Endothelial cell of umbilical vein (primary cell): ENCODE measurements around the gene METTL18. TPM values are rescaled to one million over a fixed set of nuclear protein-coding genes. Genes with fewer than 3 reads are reported as not detected.

Experiments
- BruUV-seq: library from RNA; stranded (reverse); fragments of 400-500 nt; replicated peaks from 2 replicates; lab custom pipeline; 2021; lab: Mats Ljungman, UMichigan
- CTCF ChIA-PET: fragments of 300-600, 350-600 bp; sonication (Branson Sonifier 250); formaldehyde crosslinking; loops from one replicate; lab custom pipeline; 2021; ENCODE audit warnings: antibody characterized with exemption, inconsistent platforms; lab: Charles Lee
- POLR2A ChIA-PET: fragments of 300-600, 350-600 bp; sonication (Branson Sonifier 250); formaldehyde crosslinking; loops from one replicate; lab custom pipeline; 2021; ENCODE audit warnings: antibody characterized with exemption, inconsistent platforms; lab: Charles Lee
- DNase-seq: peaks from one replicate; pipeline ENCODE4 v3.0.0-alpha.2; 2011; ENCODE audit warnings: low read depth, low spot score
- FAIRE-seq: peaks from 2 replicates; lab custom pipeline; 2011; peaks lifted over from hg19 to GRCh38; lab: Jason Lieb, UNC
- H2AFZ ChIP-seq: 2 replicates; pipeline ENCODE4 v1.6.0; 2012; ENCODE audit warnings: low read depth, low read length, control low read depth, inconsistent platforms
- H3K27ac ChIP-seq: 2 replicates; pipeline ENCODE4 v1.5.1; 2011; ENCODE audit warnings: low read depth, mild to moderate bottlenecking, control low read depth, low read length, moderate library complexity; ENCODE audit not compliant: insufficient read depth
- H3K27me3 ChIP-seq, 2 experiments: 2 replicates each; pipeline versions ENCODE4 v1.6.0 to v1.6.1; 2011; ENCODE audit warnings: low read length in 2 of 2, mixed read lengths in 1 of 2; ENCODE audit not compliant: control insufficient read depth in 2 of 2, insufficient read depth in 2 of 2
- H3K36me3 ChIP-seq, 2 experiments: 2 replicates in 1 of 2; 3 replicates in 1 of 2; pipeline ENCODE4 v1.5.1; 2011; ENCODE audit warnings: low read length in 2 of 2, mild to moderate bottlenecking in 1 of 2, moderate library complexity in 1 of 2; ENCODE audit not compliant: control insufficient read depth in 2 of 2, insufficient read depth in 2 of 2; ENCODE audit errors: extremely low read depth in 1 of 2
- H3K4me1 ChIP-seq: 3 replicates; pipeline ENCODE4 v1.5.1; 2011; ENCODE audit warnings: mild to moderate bottlenecking, low read length; ENCODE audit not compliant: control insufficient read depth, insufficient read depth; ENCODE audit errors: extremely low read depth
- H3K4me2 ChIP-seq: 2 replicates; pipeline ENCODE4 v1.6.1; 2011; ENCODE audit warnings: low read length, control low read depth, mixed read lengths; ENCODE audit not compliant: insufficient read depth
- H3K4me3 ChIP-seq, 3 experiments: fragments of 200-600 bp in 1 of 3; sonication (generic), shearing (Covaris generic) in 1 of 3; replicated peaks in 1 of 3; 2 replicates each; pipeline ENCODE4 v1.5.1; 2011 to 2016; ENCODE audit warnings: control low read depth in 3 of 3, low read length in 3 of 3, mild to moderate bottlenecking in 2 of 3, inconsistent platforms in 1 of 3, low read depth in 1 of 3, moderate library complexity in 1 of 3; ENCODE audit not compliant: insufficient read depth in 1 of 3
- H3K79me2 ChIP-seq: 2 replicates; pipeline ENCODE4 v1.6.0; 2012; ENCODE audit warnings: low read length, inconsistent platforms; ENCODE audit not compliant: control insufficient read depth, insufficient read depth
- H3K9ac ChIP-seq: replicated peaks from 2 replicates; pipeline ENCODE3; 2011; ENCODE audit warnings: low read length, control low read depth; ENCODE audit not compliant: insufficient read depth; ENCODE audit errors: extremely low read depth
- H3K9me1 ChIP-seq: replicated peaks from 3 replicates; pipeline ENCODE4 v1.6.0; 2011; ENCODE audit warnings: mild to moderate bottlenecking, low read length; ENCODE audit not compliant: control insufficient read depth, insufficient read depth; ENCODE audit errors: extremely low read depth
- H3K9me3 ChIP-seq: replicated peaks from 2 replicates; pipeline ENCODE4 v1.5.1; 2012; ENCODE audit warnings: low read length, inconsistent platforms; ENCODE audit not compliant: control insufficient read depth, insufficient read depth
- H4K20me1 ChIP-seq: replicated peaks from 2 replicates; pipeline ENCODE3; 2011; ENCODE audit warnings: mild to moderate bottlenecking, low read length; ENCODE audit not compliant: control insufficient read depth, insufficient read depth; ENCODE audit errors: extremely low read depth
- CTCF ChIP-seq, 2 donors: IDR thresholded peaks; 1 replicate in 1 of 2; 2 replicates in 1 of 2; pipeline ENCODE4 v1.5.1; 2011; ENCODE audit warnings: low read length in 2 of 2, mild to moderate bottlenecking in 2 of 2, moderate library complexity in 2 of 2, control low read depth in 1 of 2, inconsistent platforms in 1 of 2, low read depth in 1 of 2; ENCODE audit not compliant: insufficient read depth in 1 of 2; ENCODE audit errors: extremely low read depth in 1 of 2
- EZH2 ChIP-seq: IDR thresholded peaks from 2 replicates; pipeline ENCODE4 v1.6.1; 2012; ENCODE audit warnings: borderline replicate concordance, low read depth, mild to moderate bottlenecking, moderate library complexity, low read length, inconsistent platforms; ENCODE audit not compliant: severe bottlenecking
- FOS ChIP-seq: IDR thresholded peaks from 2 replicates; pipeline ENCODE4 v1.6.1; 2011; ENCODE audit warnings: mild to moderate bottlenecking, low read length, moderate library complexity, borderline replicate concordance; ENCODE audit not compliant: insufficient read depth
- GATA2 ChIP-seq: IDR thresholded peaks from 2 replicates; pipeline ENCODE4 v1.7.0; 2011; ENCODE audit warnings: low read depth, mild to moderate bottlenecking, moderate library complexity, mixed read lengths, low read length; ENCODE audit not compliant: insufficient read length, insufficient read depth
- JUN ChIP-seq: IDR thresholded peaks from 2 replicates; pipeline ENCODE4 v1.6.1; 2011; ENCODE audit warnings: borderline replicate concordance, low read depth; ENCODE audit not compliant: insufficient read length, insufficient read depth
- MAX ChIP-seq: IDR thresholded peaks from 2 replicates; pipeline ENCODE4 v1.6.1; 2011; ENCODE audit not compliant: insufficient read depth, insufficient read length
- MYC ChIP-seq: IDR thresholded peaks from one replicate; pipeline ENCODE4 v1.6.1; 2011; ENCODE audit warnings: mild to moderate bottlenecking, low read depth, low read length
- POLR2A ChIP-seq: IDR thresholded peaks from 2 replicates; pipeline ENCODE4 v1.6.1; 2012; ENCODE audit warnings: low read depth, mild to moderate bottlenecking, control low read depth, low read length
- POLR2AphosphoS5 ChIP-seq: IDR thresholded peaks from 2 replicates; pipeline ENCODE4 v1.6.1; 2012; ENCODE audit warnings: low read depth, mild to moderate bottlenecking, control low read depth, low read length, moderate library complexity; ENCODE audit not compliant: insufficient read depth
- dilution Hi-C: fragments of 300-500 bp; cut with MboI; formaldehyde crosslinking; loops from one replicate; pipeline ENCODE4 v1.15.0; 2019; ENCODE audit warnings: low sequenced_read_pairs; ENCODE audit not compliant: extremely low pct_ligation_motif_present
- intact Hi-C: fragments of 100-400 bp; cut with micrococcal nuclease; formaldehyde crosslinking; loops from one replicate; pipeline ENCODE4 v1.10.0; 2022
- polyA plus RNA-seq, 4 experiments: library from polyadenylated mRNA; depleted of rRNA in 3 of 4; stranded (reverse) in 3 of 4; unstranded in 1 of 4; fragments of >200 nt; gene quantifications; 2 replicates each; pipeline versions ENCODE4 v1.2.1 to v1.2.3, GENCODE V29; 2011 to 2012; ENCODE audit warnings: missing spikeins in 1 of 4
- total RNA-seq: library from RNA; stranded (reverse); gene quantifications from 2 replicates; pipeline ENCODE4 v1.2.3, GENCODE V29; 2021

METTL18 gene
- total and polyA plus RNA-seq, 2 donors (not counting 3 experiments of a cell fraction or from before 2014, with no cell fraction given): 1.1 to 6.6 TPM

- no peak overlapping the region for H3K9ac ChIP-seq
- peaks cover 35% of the 10 kb centered on the region for H3K4me1 ChIP-seq
- no TSS peak for BruUV-seq
- no peak overlapping the region for H2AFZ ChIP-seq
- no peaks in the 10 kb centered on the region for H3K36me3 ChIP-seq
- CTCF ChIA-PET: interaction anchor here (1.0 to 1.2 kb wide), 2 partner anchors 9 to 71 kb away, joined by 3 to 4 read pairs; no protein-coding TSS in a partner anchor
- H3K9me1 ChIP-seq: no peaks in the 10 kb centered on the region
- no peaks in the 10 kb centered on the region for H4K20me1 ChIP-seq
- FAIRE-seq: no peak
- H3K79me2 ChIP-seq: no peaks in the 10 kb centered on the region
- no peak overlapping the region for H3K4me3 ChIP-seq
- TF ChIP-seq MYC: no peak
- TF ChIP-seq MAX: no peak
- no peak overlapping the region for H3K4me2 ChIP-seq
- POLR2A ChIA-PET: no interaction called here
- dilution Hi-C loops (no loop called here), intact Hi-C loops (no loop called here)
- DNase-seq: no peak
- peaks cover 14 to 15% of the 10 kb centered on the region in 2 experiments for H3K27me3 ChIP-seq
- H3K9me3 ChIP-seq: no peaks in the 10 kb centered on the region
- no peak overlapping the region for H3K27ac ChIP-seq
Measured at GRCh38 chr1:169782596-169782995, 12.1 kb downstream of the METTL18 start.

- POLR2A ChIA-PET: no interaction called here
- Histone ChIP-seq H3K9ac (peak overlapping the region; percentile 4), H3K4me3 (no peak overlapping the region), H3K27me3 (peaks cover under 1 to 5% of the 10 kb centered on the region in 2 experiments), H3K4me1 (peaks cover 35% of the 10 kb centered on the region), H3K9me3 (no peaks in the 10 kb centered on the region), H3K36me3 (no peaks in the 10 kb centered on the region), H3K79me2 (no peaks in the 10 kb centered on the region), H2AFZ (peak overlapping the region; percentile 2), H4K20me1 (no peaks in the 10 kb centered on the region), H3K9me1 (no peaks in the 10 kb centered on the region), H3K4me2 (peak overlapping the region; percentile 7), H3K27ac (peak overlapping the region; percentile 81)
- peak; percentile 83 for FAIRE-seq
- CTCF ChIA-PET: interaction anchor here (1.1 to 1.2 kb wide), 3 partner anchors 30 to 431 kb away, joined by 3 to 5 read pairs (median 3); no protein-coding TSS in a partner anchor
- intact Hi-C loops: loop anchor here (1.0 to 2.0 kb wide), 2 partner anchors 15 to 39 kb away; a partner anchor contains a TSS
- DNase-seq: peak; percentile 94
- dilution Hi-C loops: no loop called here
- TF ChIP-seq GATA2 (peak; percentile 28), CTCF (IDR thresholded peaks at IDR 0.05; ENCODE audit: extremely low read depth in 1 of 2, insufficient read depth in 1 of 2, low read depth in 1 of 2, low read length in 2 of 2) (no peak), FOS (peak; percentile 37), MYC (no peak), JUN (no peak), EZH2 (no peak), POLR2A (no peak), POLR2AphosphoS5 (peak; percentile 28), MAX (no peak)
- BruUV-seq: no TSS peak
Measured at GRCh38 chr1:169779970-169780369, 14.7 kb downstream of the METTL18 start.
